Sciatic nerve (tissue), 2 donors: Measurements from ENCODE around the gene PTPRE. TPM values are rescaled to one million over a fixed set of nuclear protein-coding genes. Genes with fewer than 3 reads are reported as not detected.
A peak's percentile ranks its signal among the peaks of the same experiment; 100 is the strongest.

Experiments used
- ATAC-seq: fragments of 200-7000 bp; cut with Tn5 transposase; one replicate; pipeline ENCODE4 v1.9.1; 2020; ENCODE audit warnings: mild to moderate bottlenecking, moderate library complexity
- DNase-seq: peaks from one replicate; pipeline ENCODE4 v3.0.0-alpha.2; 2020; ENCODE audit warnings: low spot score
- intact Hi-C: fragments of 100-400 bp; cut with DNase I; formaldehyde crosslinking; loops from one replicate; pipeline ENCODE4 v1.14.2; 2022
- total RNA-seq: library from RNA; stranded (reverse); fragmentation: NEBNext Ultra II Directional; extraction: Animal tissue kit (Norgen Biotek cat#: 25700); gene quantifications from one replicate; pipeline ENCODE4 v1.2.1, GENCODE V29; 2021
- donor health status: DM: no; HTN: no; CAD: no.
- donor health status: DM: no; HTN: no; CAD: no.

PTPRE gene
- total RNA-seq, 1 donor from 2014 or later = 53.0 TPM

DNA sequence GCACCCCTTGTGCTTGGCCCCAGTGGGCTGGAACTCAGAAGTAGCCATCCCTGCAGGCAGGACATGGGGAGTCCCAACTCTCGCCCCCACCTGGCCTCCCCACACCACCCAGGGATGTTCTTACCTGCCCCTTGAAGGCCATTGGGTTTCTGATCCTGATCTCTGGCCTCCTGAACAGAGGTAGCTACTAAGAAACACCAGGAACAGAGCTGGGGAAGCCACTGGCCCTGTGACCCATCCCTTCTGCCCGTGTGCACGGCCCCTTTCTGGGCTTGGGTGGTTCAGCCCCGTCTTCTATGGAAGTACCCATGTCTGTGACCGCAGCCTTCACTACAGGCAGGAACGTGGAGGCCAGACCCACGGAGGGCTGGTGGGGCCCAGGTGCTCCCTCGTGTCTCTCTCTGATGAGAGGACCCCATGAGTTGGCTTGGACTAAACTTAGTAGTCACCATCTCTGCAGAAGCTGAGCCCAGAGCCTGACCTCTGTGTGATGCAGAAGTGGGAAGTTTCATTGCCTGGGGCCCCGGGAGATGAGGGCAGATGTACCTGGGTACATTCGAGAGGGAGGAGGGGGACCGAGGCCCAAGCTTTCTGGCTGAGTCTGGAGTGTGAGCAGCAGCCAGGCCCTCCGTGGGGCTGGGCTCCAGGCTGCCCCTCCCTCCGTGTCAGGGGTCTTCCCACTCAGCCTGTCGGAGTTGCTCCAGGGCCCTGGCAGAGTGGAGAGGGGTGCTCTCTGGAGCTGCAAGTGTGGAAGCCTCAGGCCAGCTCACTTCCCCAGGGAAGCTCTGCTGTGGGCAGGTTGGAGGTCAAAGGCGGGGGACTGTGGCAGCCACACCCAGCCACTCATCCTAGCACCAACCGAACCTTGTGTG lies 138.3 kb downstream of the PTPRE start:
- DNase-seq = peak; percentile 45
- intact Hi-C loops = no loop called here

GRCh38 chr10:128045833-128046120 lies 138.9 kb downstream of the PTPRE start:
- intact Hi-C loops = no loop called here
- ATAC-seq (no peak), DNase-seq (no peak)

More for the DNA sequence above, 138.3 kb downstream of the PTPRE start:
- ATAC-seq = no peak

DNA sequence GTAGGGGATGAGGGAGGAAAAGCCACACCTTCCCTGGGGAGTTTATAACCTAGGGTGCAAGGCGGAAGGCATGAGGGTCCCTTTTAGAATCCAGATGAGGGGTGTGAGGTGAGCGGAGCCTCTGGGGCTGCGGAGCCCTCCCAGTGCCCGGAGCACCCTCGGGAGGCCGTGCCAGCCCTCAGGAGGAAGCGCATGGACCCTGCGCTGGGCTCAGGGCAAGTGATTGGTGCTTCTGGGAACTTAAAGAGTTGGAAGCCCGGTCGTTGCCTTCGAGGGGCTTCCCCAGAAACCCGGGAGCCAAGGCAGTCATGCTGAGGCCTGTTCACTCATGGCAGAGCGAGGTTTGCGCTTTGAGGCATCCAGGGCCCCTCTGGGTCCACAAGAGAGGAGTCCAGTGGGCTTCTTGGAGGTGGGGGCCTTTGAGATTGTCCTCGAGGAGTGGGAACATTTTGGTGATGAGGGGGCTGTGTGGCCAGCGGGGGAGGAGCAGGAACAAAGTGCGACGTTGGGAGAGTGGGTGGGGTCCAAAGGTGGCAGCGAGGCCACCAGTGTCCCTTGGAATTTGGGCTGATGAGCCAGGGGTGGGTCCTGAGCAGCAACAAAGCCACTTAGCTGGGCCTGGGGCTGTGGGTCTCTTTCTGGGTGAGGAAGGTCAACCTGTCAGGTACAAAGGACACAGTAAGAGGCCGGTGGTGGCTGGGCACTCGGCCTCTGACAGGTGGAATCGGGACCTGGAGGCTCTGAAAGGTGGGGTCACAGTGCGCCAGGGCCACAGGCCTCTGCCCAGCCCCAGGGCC lies 139.5 kb downstream of the PTPRE start:
- intact Hi-C loops = no loop called here
- ATAC-seq (no peak), DNase-seq (no peak)

- DNase-seq = peak; percentile 42
- intact Hi-C loops = no loop called here
- ATAC-seq = no peak
These were observed 140.0 kb downstream of the PTPRE start for GRCh38 chr10:128046953-128047290.

- DNase-seq (peak; percentile 81), ATAC-seq (peak; percentile 89)
- intact Hi-C loops = no loop called here
These were observed 140.4 kb downstream of the PTPRE start for GRCh38 chr10:128047351-128047750.

DNA sequence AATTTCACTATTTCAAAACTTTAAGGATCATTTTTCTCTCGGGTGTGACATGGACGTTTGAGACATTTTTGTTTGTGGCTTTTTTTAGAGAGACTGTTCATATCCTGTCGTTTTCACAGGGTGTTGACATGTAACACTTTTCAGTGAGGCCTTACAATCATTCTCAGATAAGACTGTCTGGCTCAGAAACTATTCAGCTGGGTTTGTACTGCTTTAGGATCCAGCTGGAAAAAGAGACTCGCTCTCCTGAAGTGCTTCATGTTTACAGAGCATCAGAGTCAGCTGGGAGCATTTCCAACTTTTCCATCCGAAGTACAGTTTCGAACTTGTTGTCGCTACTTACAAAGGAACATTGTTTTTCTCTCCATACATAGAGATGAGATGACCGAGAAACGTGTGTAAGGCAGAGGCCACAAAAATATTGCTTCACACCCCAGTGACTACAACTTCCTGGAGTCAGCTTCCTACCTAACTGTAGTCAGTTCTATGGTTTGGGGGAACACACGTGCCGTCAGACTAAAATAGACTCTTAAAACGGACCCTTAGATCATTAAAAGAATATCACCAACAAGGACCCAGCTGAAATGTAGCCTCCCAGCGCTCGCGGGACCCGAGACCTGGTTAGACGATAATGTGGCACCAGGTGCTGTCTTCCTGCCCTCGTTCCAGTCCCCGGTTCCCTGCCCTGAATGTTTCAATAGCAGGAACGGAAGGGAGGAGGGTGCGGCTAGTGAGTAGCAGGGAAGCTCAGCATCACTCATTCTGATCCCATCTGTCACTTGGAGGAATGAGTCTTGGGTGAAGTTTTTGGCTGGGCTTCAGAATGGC lies 141.3 kb downstream of the PTPRE start:
- peak; percentile 77 for ATAC-seq
- intact Hi-C loops = no loop called here
- DNase-seq = no peak

DNA sequence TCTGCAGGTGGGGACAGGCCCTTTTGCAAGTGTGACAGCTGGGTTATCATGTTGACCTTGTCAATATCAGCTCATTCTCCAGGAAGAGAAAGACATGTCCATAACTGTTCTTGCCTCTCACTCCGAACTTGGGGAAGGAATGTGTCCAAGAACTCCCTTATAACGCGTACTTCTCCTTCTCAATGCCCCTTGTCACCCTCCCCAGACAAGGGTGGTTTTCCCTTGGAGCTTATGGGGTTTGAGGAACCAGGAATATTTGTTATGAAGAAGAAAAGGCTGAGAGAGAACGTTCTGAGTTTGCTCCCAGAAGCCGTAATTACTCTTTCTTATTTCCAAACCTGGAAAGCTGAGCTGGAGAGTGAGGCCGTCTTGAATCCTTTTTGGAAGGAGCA lies 141.9 kb downstream of the PTPRE start:
- intact Hi-C loops = no loop called here
- ATAC-seq = no peak
- DNase-seq = no peak

- intact Hi-C loops = no loop called here
- ATAC-seq (no peak), DNase-seq (no peak)
These were observed 142.6 kb downstream of the PTPRE start for GRCh38 chr10:128049226-128050120.

DNA sequence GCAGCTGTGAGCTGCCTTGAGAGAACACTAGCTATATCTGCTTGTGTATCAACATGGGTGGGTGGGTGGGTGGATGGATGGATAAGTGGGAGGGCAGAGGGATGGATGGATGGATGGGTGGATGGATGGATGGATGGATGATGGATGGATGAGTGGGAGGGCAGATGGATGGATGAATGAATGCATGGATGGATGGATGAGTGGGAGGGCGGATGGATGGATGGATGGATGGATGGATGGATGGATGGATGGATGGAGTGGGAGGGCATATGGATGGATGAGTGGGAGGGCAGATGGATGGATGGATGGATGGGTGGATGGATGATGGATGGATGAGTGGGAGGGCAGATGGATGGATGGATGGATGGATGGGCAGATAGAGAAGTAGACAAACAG lies 143.2 kb downstream of the PTPRE start:
- intact Hi-C loops = no loop called here
- no peak for ATAC-seq
- DNase-seq = no peak

DNA sequence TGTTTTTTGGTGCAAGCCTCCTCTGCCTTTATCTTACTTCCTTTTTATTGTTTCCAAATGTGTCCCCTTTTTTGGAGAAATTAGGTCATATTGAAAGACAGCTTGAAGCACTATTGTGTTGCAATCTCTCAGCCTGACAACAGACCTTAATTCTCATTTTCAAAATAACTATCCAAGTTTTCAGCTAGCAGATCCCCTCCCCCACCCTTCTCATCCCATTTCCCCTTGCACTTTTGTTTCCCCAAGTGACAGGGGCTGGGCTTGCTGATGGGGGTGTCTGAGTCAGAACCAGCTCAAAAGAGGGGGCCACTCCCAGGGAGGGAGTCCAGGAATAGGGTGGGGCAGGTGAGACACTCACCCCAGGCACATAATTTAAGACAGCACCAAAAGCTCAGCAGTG lies 144.0 kb downstream of the PTPRE start:
- peak; percentile 29 for ATAC-seq
- DNase-seq = peak; percentile 48
- intact Hi-C loops = no loop called here

DNA sequence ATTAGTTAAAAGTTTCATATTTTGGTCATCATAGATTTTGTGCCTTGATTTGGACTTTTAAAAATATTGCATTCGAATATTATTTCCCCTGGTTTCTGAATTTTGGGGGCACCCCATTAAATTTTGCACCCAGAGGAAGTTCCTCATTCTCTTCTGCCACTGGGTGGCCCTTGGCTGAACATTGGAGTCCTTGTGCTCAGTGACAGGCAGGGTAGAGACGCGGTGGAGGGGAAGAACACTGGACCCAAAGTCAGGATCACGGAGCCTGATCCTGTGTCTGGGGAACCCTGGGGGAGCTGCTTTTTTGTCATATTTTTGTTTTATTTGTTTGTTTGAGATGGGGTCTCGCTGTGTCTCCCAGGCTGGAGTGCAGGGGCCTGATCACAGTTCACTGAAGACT lies 144.6 kb downstream of the PTPRE start:
- ATAC-seq (no peak), DNase-seq (peak; percentile 58)
- intact Hi-C loops = no loop called here

DNA sequence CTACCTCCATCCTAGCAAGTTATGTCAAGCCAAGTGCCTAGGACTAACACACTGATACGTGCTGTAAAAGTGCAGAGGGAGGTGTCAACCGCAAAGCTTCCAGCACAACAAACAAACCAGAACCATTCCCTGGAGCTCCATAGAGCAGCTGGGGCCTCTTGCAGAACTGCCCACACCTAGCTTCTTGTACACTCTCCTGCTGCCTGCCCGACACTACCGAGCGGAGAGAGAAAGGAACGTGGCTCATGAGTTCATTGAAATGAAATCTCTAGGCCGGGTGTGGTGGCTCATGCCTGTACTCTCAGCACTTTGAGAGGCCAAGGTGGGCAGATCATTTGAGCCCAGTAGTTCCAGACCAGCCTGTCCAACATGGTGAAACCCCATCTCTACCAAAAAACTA lies 145.8 kb downstream of the PTPRE start:
- ATAC-seq = no peak
- peak; percentile 33 for DNase-seq
- intact Hi-C loops = no loop called here

GRCh38 chr10:128053356-128053755 lies 146.5 kb downstream of the PTPRE start:
- intact Hi-C loops = no loop called here
- DNase-seq = peak; percentile 45
- no peak for ATAC-seq

DNA sequence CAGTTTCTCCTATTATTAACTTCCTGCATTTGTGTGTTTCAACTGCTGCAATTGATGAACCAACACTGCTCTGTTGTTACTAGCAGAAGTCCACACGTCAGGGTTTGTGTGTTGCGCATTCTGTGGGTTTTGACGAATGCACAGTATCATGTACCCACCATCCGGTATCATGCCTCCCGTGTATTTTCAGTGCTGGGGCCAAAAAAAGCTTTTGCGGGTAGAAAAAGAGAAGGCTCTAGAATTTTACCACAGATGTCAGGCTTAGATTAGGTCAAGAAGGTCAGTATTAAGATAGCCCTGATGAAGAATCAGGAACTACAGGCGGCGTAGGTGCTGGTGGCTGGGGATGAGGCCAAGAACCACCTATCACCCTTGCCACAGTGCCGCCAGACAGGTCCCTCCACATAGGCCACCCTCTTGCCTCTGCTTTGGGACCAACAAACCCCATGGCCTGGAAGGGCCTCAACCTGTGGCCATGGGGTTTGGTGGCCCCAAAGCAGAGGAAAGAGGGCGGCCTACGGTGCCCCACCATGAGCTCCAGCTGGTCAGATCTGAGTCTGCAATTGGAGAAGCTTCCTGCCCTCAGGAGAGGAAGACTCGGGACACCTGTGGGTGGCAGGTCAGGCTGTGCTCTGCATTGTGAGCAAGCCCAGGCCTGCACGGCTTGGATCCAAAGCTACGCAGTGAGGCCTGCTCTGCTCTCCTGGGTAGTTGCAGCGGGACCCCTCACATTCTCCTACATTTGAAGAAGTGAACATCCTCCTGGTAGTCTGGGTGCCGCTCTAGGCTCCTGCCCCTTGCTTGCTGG lies 147.5 kb downstream of the PTPRE start:
- DNase-seq (peak; percentile 38), ATAC-seq (peak; percentile 25)
- intact Hi-C loops = no loop called here

DNA sequence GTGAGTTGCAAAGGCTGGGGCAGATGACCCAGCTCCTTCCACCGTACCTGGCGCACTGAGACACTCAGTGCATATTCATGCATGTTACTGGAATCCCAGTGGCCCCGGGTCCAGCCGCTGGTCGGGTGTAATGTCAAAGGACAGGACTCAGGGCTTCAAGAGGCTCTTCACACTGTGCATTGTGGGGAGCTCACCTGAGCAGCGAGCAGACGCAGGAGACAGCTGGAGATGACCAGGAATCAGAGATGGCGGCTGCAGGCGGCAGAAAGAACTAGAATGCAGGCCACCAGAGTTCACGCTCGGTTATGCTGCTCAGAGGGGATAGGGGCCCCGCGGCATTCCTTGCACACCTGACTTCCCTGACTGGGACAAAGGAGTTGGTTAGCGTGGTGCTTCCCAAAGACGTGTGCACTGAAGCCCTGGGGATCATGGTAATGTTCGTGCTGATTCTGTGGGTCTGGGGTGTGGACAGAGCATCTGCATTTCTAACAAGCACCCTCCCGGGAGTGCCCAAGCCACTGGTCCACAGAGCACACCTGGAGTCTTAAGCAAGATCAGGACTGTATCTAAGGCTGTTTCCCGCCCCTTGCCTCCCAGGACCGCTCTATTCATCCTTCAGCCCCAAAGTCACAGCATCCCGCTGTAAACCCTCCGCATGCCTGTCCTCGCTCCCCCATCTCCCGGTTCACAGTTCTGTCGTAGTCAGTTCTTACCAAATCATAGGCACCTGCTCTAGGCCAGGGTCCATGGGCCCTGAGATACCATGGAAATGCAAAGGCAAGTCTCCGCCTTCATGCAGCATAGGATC lies 148.4 kb downstream of the PTPRE start:
- DNase-seq = peak; percentile 36
- intact Hi-C loops = no loop called here

DNA sequence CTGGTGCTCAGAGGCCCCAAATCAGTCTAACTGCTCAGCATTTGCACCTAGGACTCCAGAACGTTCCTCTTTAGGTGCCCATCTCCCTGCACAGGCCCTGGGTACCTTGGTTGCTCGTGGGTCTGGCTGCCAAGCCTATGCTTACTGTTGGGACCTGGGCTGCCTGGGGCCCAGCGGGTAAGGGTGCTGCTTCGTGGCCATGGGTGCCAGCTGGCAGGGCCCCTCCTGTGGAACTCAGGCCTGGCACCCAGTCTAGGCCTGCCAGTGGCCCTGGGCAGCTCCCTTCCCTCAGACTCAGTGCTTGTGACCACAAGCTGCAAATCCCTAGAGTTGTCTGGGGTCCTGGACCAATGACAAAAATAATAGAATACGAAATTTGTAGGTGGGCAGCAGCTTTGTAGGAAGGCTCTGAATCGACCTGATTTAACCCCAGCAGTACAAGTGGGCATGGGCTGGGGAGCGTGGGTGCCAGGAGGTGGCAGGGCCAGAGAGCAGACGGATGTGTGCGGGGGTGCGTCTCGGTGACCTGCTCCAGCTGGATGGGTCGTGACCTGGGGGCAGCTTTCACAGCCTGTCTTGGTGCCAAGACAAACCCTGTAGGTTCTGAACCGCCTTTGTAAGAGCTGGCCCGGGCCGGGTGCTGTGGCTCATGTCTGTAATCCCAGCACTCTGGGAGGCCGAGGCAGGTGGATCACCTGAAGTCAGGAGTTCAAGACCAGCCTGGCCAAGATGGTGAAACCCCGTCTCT lies 149.6 kb downstream of the PTPRE start:
- intact Hi-C loops = no loop called here
- DNase-seq (peak; percentile 55), ATAC-seq (peak; percentile 7)

More for the DNA sequence above, 148.4 kb downstream of the PTPRE start:
- no peak for ATAC-seq
